Activated CD4-positive, alpha-beta T cell treated with anti-CD3 and anti-CD28 coated beads, Interleukin-2, Interleukin-4, amounts not matched to agents 100 ng/mL and 50 ng/mL, durations not matched to agents 16 hours and 8 hours (primary cell): ENCODE measurements around the gene DEFB132.
"Not testable (repeated sequence)": the region's sequence is repeated elsewhere in the genome, so short reads cannot be mapped to it uniquely, and the experiment has no call there.

ENCODE experiments used
- DNase-seq: peaks from one replicate; pipeline ENCODE4 v3.0.0-alpha.2; 2020; ENCODE audit warnings: low spot score

The DEFB132 gene

GRCh38 chr20:257419-257818, at the start of gene DEFB132:
TSS of gene DEFB132 (plus strand) at chr20:257724. CDS start at chr20:257779, 55 bp downstream.
- DNase-seq, result no peak

GRCh38 chr20:208942-209566, 48.5 kb upstream of the DEFB132 start:
- peak; percentile 57 for DNase-seq

GRCh38 chr20:210809-211502, 46.6 kb upstream of the DEFB132 start:
- no peak for DNase-seq

- no peak for DNase-seq
Observed at GRCh38 chr20:214383-214782, 43.1 kb upstream of the DEFB132 start.

- no peak for DNase-seq
Observed at GRCh38 chr20:215796-216195, 41.7 kb upstream of the DEFB132 start.

- no peak for DNase-seq
Observed at GRCh38 chr20:217266-217665, 40.3 kb upstream of the DEFB132 start.

- DNase-seq, result no peak
Observed at GRCh38 chr20:219290-220115, 38.0 kb upstream of the DEFB132 start.

GRCh38 chr20:221258-221830, 36.2 kb upstream of the DEFB132 start:
- DNase-seq, result no peak

GRCh38 chr20:225879-226278, 31.6 kb upstream of the DEFB132 start:
- not testable (repeated sequence) for DNase-seq

GRCh38 chr20:226958-227357, 30.6 kb upstream of the DEFB132 start, which contains the start of gene DEFB129:
TSS of gene DEFB129 (plus strand) at chr20:227258. CDS start at chr20:227289, 31 bp downstream.
- no peak for DNase-seq

GRCh38 chr20:227439-228105, 30.0 kb upstream of the DEFB132 start:
- no peak for DNase-seq

- DNase-seq, result no peak
Observed at GRCh38 chr20:235891-236290, 21.6 kb upstream of the DEFB132 start.

- peak; percentile 32 for DNase-seq
Observed at GRCh38 chr20:237489-237888, 20.0 kb upstream of the DEFB132 start.

- DNase-seq, result peak; percentile 48
Observed at GRCh38 chr20:237929-238328, 19.6 kb upstream of the DEFB132 start.

- DNase-seq, result no peak
Observed at GRCh38 chr20:242905-243304, 14.6 kb upstream of the DEFB132 start.

GRCh38 chr20:251354-251753, 6.2 kb upstream of the DEFB132 start:
- DNase-seq, result no peak

- DNase-seq, result no peak
Observed at GRCh38 chr20:252801-253200, 4.7 kb upstream of the DEFB132 start.

- DNase-seq, result not testable (repeated sequence)
Observed at GRCh38 chr20:253447-253846, 4.1 kb upstream of the DEFB132 start.

GRCh38 chr20:258269-258858, 840 bp downstream of the DEFB132 start:
- DNase-seq, result peak; percentile 52

- no peak for DNase-seq
Observed at GRCh38 chr20:258963-259362, 1.4 kb downstream of the DEFB132 start.

- no peak for DNase-seq
Observed at GRCh38 chr20:259981-260380, 2.5 kb downstream of the DEFB132 start.
